ENCODE results near the gene LRRC37A3.
"Not testable (repeated sequence)": the region's sequence is repeated elsewhere in the genome, so short reads cannot be mapped to it uniquely, and the experiment has no call there.

DNA sequence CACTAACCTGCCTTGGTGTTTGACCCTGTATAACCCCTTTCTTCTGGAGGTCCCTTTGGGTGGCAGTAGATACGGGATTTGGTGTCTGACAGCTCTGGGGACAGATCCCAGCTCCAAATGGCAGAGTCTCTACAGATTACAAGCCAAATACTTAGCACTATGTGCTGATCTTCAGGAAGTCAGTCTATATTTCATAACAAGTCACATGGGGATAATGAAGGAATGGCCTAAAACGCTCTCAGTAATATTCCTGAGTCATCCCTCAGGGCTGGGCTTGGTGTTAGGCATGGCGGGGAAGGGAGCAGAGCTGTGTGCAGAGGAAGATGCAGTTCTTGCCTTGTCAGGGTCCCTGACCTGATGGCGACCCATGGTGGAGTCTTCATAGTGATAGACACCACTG lies 72.4 kb downstream of the LRRC37A3 start:
- not testable (repeated sequence) for TF ChIP-seq CTCF, POLR2AphosphoS5 (IDR thresholded peaks at IDR 0.05)

Measured in suprapubic skin (tissue), 3 donors.